Right atrium auricular region (tissue), 2 donors: ENCODE data around the gene MAP2. TPM values are rescaled to one million over a fixed set of nuclear protein-coding genes. Genes with fewer than 3 reads are reported as not detected.

Experiments
- DNase-seq: peaks from one replicate; pipeline ENCODE4 v3.0.0-alpha.2; 2019; ENCODE audit warnings: low spot score
- H3K27ac ChIP-seq, 2 donors: fragments of 200-600 bp; sonication (generic); 1 replicate in 1 of 2; 2 replicates in 1 of 2; pipeline ENCODE4 v1.5.1; 2016 to 2019
- H3K27me3 ChIP-seq, 2 donors: fragments of 200-600 bp; sonication (generic); one replicate each; pipeline versions ENCODE4 v1.5.1 to v1.6.0; 2017 to 2019
- H3K36me3 ChIP-seq: fragments of 200-600 bp; sonication (generic); one replicate; pipeline ENCODE4 v1.5.1; 2016
- H3K4me1 ChIP-seq, 2 donors: fragments of 200-600 bp; sonication (generic); one replicate each; pipeline versions ENCODE4 v1.5.1 to v1.6.0; 2017 to 2019
- H3K4me3 ChIP-seq, 2 donors: fragments of 200-600 bp; sonication (generic); 1 replicate in 1 of 2; 2 replicates in 1 of 2; pipeline ENCODE4 v1.5.1; 2017 to 2019; ENCODE audit warnings: mild to moderate bottlenecking in 1 of 2, moderate library complexity in 1 of 2
- H3K9me3 ChIP-seq, 2 donors: fragments of 200-600 bp; sonication (generic); one replicate each; pipeline ENCODE4 v1.5.1; 2019
- total RNA-seq, 2 donors: library from RNA; depleted of rRNA; stranded (reverse); fragments of >200 nt; gene quantifications; one replicate each; pipeline ENCODE4 v1.1.0, GENCODE V29; 2016
- TF ChIP-seq, protein P1 (sequence below), 2 donors: fragments of 200-600 bp; sonication (generic); IDR thresholded peaks; one replicate each; pipeline ENCODE4 v1.5.1; 2019; ENCODE audit warnings: antibody characterized with exemption in 2 of 2

MAP2 gene
- total RNA-seq, 2 donors from 2014 or later = 6.5 to 6.7 TPM

DNA sequence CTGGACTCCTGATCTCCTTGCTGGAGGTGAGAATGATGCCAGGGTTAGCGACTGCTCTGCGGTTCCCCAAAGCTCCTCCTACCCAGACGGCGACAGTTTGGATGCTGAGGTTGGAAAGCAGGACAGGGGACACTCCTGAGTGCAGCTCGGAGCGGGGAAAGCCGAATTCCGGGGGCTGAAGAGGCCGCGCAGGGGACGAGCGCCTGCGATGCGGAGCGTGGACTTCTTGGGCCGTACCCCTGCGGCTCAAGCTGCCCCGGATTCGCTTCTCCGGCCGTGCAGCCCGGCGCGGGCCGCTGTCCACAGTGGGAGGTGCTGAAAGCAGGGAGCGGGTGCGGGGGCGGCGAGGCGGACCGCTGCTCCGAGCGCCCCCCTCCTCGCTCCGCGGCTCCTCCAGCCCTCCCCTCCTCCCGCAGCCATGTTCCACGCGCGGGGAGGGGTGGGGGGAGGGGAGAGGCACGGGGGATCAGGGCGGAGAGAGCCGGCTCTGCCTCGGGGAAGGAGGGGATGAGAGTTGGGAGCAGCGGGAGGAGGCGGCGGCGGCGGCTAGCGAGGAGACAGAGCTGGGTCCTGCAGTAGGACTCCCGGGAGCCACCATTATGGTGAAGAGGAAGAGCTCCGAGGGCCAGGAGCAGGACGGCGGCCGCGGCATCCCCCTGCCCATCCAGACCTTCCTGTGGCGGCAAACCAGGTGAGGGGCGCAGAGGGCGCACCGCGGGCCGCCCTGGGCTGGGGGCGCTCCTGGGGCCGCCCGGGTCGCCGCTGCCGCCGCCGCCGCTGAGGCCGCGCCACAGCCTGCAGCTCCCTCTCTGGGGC is 347.8 kb downstream of the MAP2 start, which contains the start of gene UNC80:
Gene UNC80 (plus strand): TSS at position 359 of the 816 bp plus-strand sequence. CDS start 241 bp downstream, at position 600.
- Histone ChIP-seq H3K36me3 (no peaks in the 10 kb centered on the region), H3K27ac (no peak within 1 kb of the TSS), H3K27me3 (peaks cover 0 to 5% of the 10 kb centered on the region in 2 donors), H3K4me3 (peak within 1 kb of the TSS in 1 of 2 donors; percentile 41), H3K9me3 (no peaks in the 10 kb centered on the region), H3K4me1 (peaks cover 0 to 10% of the 10 kb centered on the region in 2 donors)
- DNase-seq = no peak
- TF ChIP-seq, protein P1, sequence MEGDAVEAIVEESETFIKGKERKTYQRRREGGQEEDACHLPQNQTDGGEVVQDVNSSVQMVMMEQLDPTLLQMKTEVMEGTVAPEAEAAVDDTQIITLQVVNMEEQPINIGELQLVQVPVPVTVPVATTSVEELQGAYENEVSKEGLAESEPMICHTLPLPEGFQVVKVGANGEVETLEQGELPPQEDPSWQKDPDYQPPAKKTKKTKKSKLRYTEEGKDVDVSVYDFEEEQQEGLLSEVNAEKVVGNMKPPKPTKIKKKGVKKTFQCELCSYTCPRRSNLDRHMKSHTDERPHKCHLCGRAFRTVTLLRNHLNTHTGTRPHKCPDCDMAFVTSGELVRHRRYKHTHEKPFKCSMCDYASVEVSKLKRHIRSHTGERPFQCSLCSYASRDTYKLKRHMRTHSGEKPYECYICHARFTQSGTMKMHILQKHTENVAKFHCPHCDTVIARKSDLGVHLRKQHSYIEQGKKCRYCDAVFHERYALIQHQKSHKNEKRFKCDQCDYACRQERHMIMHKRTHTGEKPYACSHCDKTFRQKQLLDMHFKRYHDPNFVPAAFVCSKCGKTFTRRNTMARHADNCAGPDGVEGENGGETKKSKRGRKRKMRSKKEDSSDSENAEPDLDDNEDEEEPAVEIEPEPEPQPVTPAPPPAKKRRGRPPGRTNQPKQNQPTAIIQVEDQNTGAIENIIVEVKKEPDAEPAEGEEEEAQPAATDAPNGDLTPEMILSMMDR (IDR thresholded peaks at IDR 0.05) = no peak

- no peak overlapping the region for H3K4me3 ChIP-seq
- peaks cover 0 to 10% of the 10 kb centered on the region in 2 donors for H3K4me1 ChIP-seq
- H3K9me3 ChIP-seq = no peaks in the 10 kb centered on the region
- TF ChIP-seq, protein P1 (IDR thresholded peaks at IDR 0.05) = no peak
- no peak for DNase-seq
- H3K27me3 ChIP-seq = peaks cover 0 to 5% of the 10 kb centered on the region in 2 donors
- H3K36me3 ChIP-seq = no peaks in the 10 kb centered on the region
- no peak overlapping the region for H3K27ac ChIP-seq
These were observed 348.4 kb downstream of the MAP2 start for GRCh38 chr2:209772290-209772685.

GRCh38 chr2:209773377-209773776 is 349.5 kb downstream of the MAP2 start:
- TF ChIP-seq, protein P1 (IDR thresholded peaks at IDR 0.05) = no peak
- Histone ChIP-seq H3K4me3 (no peak overlapping the region), H3K4me1 (peaks cover 0 to 10% of the 10 kb centered on the region in 2 donors), H3K27me3 (peaks cover 0 to 5% of the 10 kb centered on the region in 2 donors), H3K27ac (no peak overlapping the region), H3K36me3 (no peaks in the 10 kb centered on the region), H3K9me3 (no peaks in the 10 kb centered on the region)
- DNase-seq = no peak
